Activated CD8-positive, alpha-beta memory T cell treated with anti-CD3 and anti-CD28 coated beads, Interleukin-2, amount 10 ng/mL, durations not matched to agents 7 days and 5 days (primary cell): ENCODE data around the gene PPIP5K1. TPM values are rescaled to one million over a fixed set of nuclear protein-coding genes. Genes with fewer than 3 reads are reported as not detected.
"Not testable (repeated sequence)": the region's sequence is repeated elsewhere in the genome, so short reads cannot be mapped to it uniquely, and the experiment has no call there.

ENCODE experiments used
- ATAC-seq: fragments of 150-1000 bp; cut with Tn5 transposase; one replicate; pipeline ENCODE4 v1.10.0; 2021; ENCODE audit warnings: moderate library complexity
- CTCF ChIA-PET: fragments of 350-600 bp; sonication (Branson Sonifier 250); formaldehyde crosslinking; loops from one replicate; lab custom pipeline; 2021; ENCODE audit warnings: antibody characterized with exemption; lab: Charles Lee
- DNase-seq: peaks from one replicate; pipeline ENCODE4 v3.0.0-alpha.2; 2020
- H3K27ac Mint-ChIP-seq: one replicate; pipeline ENCODE4 v1.8.0; 2021; ENCODE audit warnings: mild to moderate bottlenecking, mixed read lengths
- H3K27me3 Mint-ChIP-seq: one replicate; pipeline ENCODE4 v1.8.0; 2021; ENCODE audit warnings: mixed read lengths
- H3K36me3 Mint-ChIP-seq: one replicate; pipeline ENCODE4 v1.8.0; 2021; ENCODE audit warnings: mild to moderate bottlenecking, mixed read lengths
- H3K4me1 Mint-ChIP-seq: one replicate; pipeline ENCODE4 v1.8.0; 2021; ENCODE audit warnings: mixed read lengths
- H3K4me3 Mint-ChIP-seq: one replicate; pipeline ENCODE4 v1.8.0; 2021; ENCODE audit warnings: mild to moderate bottlenecking, moderate library complexity, mixed read lengths
- H3K9me3 Mint-ChIP-seq: one replicate; pipeline ENCODE4 v1.8.0; 2022; ENCODE audit warnings: low read depth, mixed read lengths
- total RNA-seq, 2 experiments: library from RNA; stranded (reverse); gene quantifications; one replicate each; pipeline ENCODE4 v1.2.3, GENCODE V29; 2021

PPIP5K1 gene
- total RNA-seq, 2 experiments from 2014 or later = 33.5 to 34.2 TPM

DNA sequence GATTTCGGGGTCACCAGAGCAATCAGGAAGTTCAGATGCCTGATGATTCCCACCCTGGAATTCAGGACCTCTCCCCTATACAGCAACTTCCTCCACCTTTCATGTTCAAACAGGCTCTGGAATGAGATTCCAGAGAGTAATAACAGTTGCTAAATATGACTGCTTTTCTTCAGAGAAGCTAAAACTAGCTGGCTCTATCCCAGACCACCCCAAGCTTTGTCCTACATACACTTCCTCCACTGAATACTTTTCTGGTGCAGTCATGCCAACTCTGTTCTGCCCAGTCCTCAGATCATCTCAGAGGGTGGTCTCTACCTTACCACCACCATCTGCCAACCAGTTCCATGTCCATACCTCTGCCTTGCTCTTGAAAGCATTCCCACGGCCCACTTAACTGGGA is 23.4 kb downstream of the PPIP5K1 start:
- H3K4me1 Mint-ChIP-seq, H3K4me3 Mint-ChIP-seq, CTCF ChIA-PET, H3K27ac Mint-ChIP-seq, H3K27me3 Mint-ChIP-seq, ATAC-seq, H3K36me3 Mint-ChIP-seq, DNase-seq, H3K9me3 Mint-ChIP-seq: not testable (repeated sequence)

DNA sequence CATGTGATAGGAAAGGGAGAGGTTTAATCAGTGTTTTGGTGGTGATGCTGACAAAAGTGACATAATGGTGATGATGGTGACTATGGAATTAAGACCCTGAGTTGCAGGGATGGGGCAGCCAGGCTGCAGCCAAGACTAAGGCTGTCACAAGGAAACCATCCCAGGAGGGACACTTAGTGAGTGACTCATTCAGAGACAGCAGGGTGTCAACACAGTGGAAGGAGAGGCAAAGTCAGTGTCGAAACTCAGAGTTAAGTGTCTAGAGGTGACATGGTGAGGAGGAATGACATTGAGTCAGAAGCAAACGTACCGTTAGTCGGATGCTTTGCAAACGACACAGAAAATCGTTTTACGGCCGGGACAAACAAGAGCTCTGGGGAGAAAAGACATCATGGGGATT is 26.2 kb downstream of the PPIP5K1 start:
- H3K36me3 Mint-ChIP-seq, CTCF ChIA-PET, H3K27ac Mint-ChIP-seq, DNase-seq, H3K4me3 Mint-ChIP-seq, H3K9me3 Mint-ChIP-seq, H3K4me1 Mint-ChIP-seq, H3K27me3 Mint-ChIP-seq, ATAC-seq: not testable (repeated sequence)

DNA sequence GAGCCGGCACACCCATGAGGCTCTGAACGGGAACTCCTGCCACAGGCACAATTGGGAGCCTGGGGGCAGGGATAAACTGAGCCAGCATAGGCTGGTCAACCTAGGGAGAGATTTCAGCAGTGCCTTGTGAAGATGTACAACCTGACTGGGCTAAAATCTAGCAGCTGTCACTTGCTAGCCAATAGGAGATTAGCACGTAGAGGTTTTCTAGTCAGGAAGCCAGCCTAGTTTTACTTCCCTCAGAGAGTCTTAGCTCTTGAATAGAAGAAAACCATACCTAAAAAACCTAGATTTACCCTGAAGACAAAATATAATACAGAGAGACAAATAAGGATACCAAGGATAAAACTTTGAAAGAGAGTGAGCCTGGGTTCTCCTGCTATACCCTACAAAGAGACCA is 27.3 kb downstream of the PPIP5K1 start:
- H3K36me3 Mint-ChIP-seq, DNase-seq, H3K27me3 Mint-ChIP-seq, H3K27ac Mint-ChIP-seq, CTCF ChIA-PET, H3K4me1 Mint-ChIP-seq, ATAC-seq, H3K9me3 Mint-ChIP-seq, H3K4me3 Mint-ChIP-seq: not testable (repeated sequence)

DNA sequence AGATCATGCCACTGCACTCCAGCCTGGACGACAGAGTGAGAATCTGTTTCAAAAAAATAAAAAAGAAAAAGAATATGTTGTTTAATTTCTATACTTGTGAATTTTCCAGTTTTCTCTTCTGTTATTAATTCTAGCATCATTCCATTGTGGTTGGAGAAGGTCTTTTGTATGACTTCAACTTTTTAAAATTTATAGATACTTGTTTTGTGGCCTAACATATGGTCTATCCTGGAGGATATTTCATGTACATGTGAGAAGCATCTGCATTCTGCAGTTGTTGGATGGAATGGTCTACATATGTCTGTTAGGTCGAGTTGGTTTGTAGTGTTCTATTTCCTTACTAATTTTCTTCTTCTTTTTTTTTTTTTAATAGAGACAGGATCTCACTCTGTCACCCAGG is 37.0 kb downstream of the PPIP5K1 start:
- ATAC-seq = no peak
- Mint-ChIP-seq H3K27me3 (no peaks in the 10 kb centered on the region), H3K4me1 (no peaks in the 10 kb centered on the region), H3K27ac (no peak overlapping the region), H3K4me3 (no peak overlapping the region), H3K9me3 (no peaks in the 10 kb centered on the region), H3K36me3 (peaks cover 4% of the 10 kb centered on the region)
- CTCF ChIA-PET = interaction anchor here (0.7 kb wide), 1 partner anchor 74 kb away, joined by 4 read pairs; no protein-coding TSS in a partner anchor
- no peak for DNase-seq

DNA sequence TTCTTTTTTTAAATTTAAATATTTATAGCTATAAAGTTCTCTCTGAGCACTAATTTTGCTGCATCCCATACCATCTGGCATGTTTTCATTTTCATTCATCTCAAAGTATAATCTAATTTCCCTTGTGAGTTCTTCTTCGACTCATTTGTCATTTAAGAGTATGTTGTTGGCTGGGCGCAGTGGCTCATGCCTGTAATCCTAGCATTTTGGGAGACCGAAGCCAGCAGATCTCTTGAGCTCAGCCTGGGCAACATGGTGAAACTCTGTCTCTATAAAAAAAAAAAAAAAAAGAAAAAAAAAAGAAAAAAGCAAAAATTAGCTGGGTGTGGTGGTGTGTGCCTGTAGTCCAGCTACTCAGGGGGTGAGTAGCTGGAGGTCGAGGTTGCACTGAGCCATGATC is 37.8 kb downstream of the PPIP5K1 start:
- H3K4me1 Mint-ChIP-seq = no peaks in the 10 kb centered on the region
- no peak overlapping the region for H3K27ac Mint-ChIP-seq
- H3K36me3 Mint-ChIP-seq = peaks cover 10% of the 10 kb centered on the region
- DNase-seq = no peak
- no peaks in the 10 kb centered on the region for H3K27me3 Mint-ChIP-seq
- no peak overlapping the region for H3K4me3 Mint-ChIP-seq
- CTCF ChIA-PET = interaction anchor here (0.7 kb wide), 1 partner anchor 73 kb away, joined by 4 read pairs; no protein-coding TSS in a partner anchor
- H3K9me3 Mint-ChIP-seq = no peaks in the 10 kb centered on the region
- ATAC-seq = no peak

DNA sequence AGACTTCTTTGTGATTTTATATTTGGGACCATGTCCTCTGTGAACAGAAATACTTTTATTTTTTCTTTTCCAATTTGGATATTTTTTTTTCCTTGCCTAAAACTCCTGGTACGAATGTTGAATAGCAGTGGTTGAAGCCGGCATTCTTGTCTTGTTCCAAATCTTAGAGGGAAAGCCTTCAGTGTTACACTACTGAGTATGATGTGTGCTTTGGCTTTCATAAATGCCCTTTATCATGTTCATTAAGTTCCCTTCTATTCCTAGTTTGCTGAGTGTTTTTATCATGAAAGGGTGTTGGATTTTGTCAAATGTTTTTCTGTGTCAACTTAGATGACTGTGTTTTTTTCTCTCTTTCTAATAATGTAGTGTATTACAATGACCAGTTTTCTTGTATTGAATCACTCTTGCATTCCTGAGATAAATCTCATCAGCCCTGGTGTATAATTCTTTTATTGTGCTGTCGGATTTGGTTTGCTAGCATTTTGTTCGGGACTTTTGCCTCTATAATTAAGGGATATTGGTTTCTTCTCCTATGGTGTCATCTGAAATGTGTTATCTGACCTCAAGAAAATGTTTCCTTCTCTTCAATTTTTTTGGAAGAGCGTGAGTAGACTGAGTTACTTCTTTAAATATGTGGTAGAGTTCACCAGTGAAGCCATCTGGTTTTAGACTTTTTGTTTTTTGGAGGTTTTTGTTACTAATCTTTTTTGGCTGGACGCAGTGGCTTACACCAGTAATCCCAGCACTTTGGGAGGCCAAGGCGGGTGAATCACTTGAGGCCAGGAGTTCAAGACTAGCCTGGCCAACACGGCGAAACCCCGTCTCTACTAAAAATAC is 39.3 kb downstream of the PPIP5K1 start:
- H3K27ac Mint-ChIP-seq = no peak overlapping the region
- no peak for DNase-seq
- H3K27me3 Mint-ChIP-seq = no peaks in the 10 kb centered on the region
- no peaks in the 10 kb centered on the region for H3K9me3 Mint-ChIP-seq
- peaks cover 14% of the 10 kb centered on the region for H3K36me3 Mint-ChIP-seq
- no peak overlapping the region for H3K4me3 Mint-ChIP-seq
- CTCF ChIA-PET = no interaction called here
- H3K4me1 Mint-ChIP-seq = no peaks in the 10 kb centered on the region
- no peak for ATAC-seq

DNA sequence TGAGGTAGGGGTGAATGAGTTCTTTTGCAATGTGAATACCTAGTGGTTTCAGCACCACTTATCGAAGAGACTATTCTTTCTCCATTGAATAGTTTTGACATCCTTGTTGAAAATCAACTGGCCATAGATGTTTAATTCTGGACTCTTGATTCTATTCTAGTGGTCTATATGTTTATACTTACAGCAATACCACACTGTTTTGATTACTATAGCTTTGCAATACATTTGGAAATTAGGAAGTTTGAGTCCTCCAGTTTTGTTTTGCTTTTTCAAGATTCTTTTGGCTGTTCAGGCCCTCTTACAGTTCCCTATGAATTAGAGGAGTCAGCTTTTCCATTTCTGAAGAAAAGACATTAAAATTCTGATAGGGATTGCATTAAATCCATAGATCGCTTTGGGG is 42.5 kb downstream of the PPIP5K1 start:
- Mint-ChIP-seq H3K4me1 (peaks cover 1% of the 10 kb centered on the region), H3K4me3 (no peak overlapping the region), H3K27me3 (no peaks in the 10 kb centered on the region), H3K9me3 (no peaks in the 10 kb centered on the region), H3K36me3 (peaks cover 14% of the 10 kb centered on the region), H3K27ac (no peak overlapping the region)
- DNase-seq (no peak), ATAC-seq (no peak)
- CTCF ChIA-PET = no interaction called here

DNA sequence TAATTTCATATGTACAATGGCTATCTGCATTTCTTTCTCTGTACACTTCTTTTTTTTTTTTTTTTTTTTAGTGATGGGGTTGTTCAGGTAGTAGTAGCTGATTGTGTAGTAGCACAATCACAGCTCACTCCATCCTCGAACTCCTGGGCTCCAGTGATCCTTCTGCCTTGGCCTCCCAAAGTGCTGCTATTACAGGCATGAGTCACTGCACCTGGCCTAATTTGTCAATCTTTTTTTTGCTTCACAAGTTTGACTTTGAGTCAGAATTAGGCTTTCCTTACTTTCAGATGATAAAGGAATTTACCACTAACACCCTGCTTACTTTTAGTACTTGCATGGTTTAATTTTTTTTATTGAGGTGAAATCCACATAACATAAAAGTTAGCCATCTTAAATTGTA is 44.6 kb downstream of the PPIP5K1 start:
- H3K27me3 Mint-ChIP-seq = no peaks in the 10 kb centered on the region
- no peak overlapping the region for H3K4me3 Mint-ChIP-seq
- DNase-seq (no peak), ATAC-seq (no peak)
- peaks cover 8% of the 10 kb centered on the region for H3K4me1 Mint-ChIP-seq
- H3K27ac Mint-ChIP-seq = no peak overlapping the region
- peaks cover 10% of the 10 kb centered on the region for H3K36me3 Mint-ChIP-seq
- no peaks in the 10 kb centered on the region for H3K9me3 Mint-ChIP-seq
- CTCF ChIA-PET = no interaction called here

DNA sequence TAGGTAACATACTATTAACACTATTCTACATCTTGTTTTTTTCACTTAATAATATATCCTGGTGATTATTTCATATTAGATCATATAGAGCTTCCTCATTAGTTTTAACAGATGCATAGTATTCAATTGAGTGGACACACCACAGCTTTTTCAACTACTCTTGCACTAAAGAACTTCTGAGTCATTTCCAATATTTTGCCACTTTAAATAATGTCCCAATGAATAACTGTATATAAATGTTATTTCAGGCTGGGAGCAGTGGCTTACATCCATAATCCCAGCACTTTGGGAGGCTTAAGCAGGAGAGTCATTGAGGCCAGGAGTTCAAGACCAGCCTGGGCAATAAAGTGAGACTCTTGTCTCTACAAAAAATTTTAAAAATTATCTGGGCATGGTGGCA is 45.7 kb downstream of the PPIP5K1 start:
- Mint-ChIP-seq H3K27me3 (no peaks in the 10 kb centered on the region), H3K4me3 (no peak overlapping the region), H3K27ac (no peak overlapping the region), H3K4me1 (peaks cover 8% of the 10 kb centered on the region), H3K36me3 (peaks cover 10% of the 10 kb centered on the region), H3K9me3 (no peaks in the 10 kb centered on the region)
- CTCF ChIA-PET = interaction anchor here (0.7 kb wide), 1 partner anchor 256 kb away, joined by 3 read pairs; no protein-coding TSS in a partner anchor
- ATAC-seq = no peak
- no peak for DNase-seq

DNA sequence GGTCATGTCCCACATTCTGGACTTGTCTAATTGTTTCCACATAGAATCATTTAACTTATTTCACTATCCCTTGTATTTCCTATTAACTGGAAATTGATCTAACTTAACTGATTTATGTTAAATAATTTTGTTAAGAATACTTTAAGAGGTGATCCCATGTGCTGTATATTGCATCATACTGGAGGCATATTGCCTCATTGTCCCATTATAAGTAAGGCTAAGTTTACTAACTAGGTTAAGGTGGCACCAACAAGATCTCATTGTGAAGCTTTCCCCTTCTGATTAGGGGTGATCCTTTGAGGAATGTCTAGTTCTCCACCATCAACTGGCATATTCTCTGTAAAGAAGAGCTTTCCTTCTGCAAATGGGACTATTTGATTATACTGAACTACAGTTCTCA is 48.2 kb downstream of the PPIP5K1 start:
- H3K4me1 Mint-ChIP-seq = peaks cover 8% of the 10 kb centered on the region
- H3K9me3 Mint-ChIP-seq = no peaks in the 10 kb centered on the region
- CTCF ChIA-PET = interaction anchor here (1.0 kb wide), 1 partner anchor 31 kb away, joined by 3 read pairs; no protein-coding TSS in a partner anchor
- DNase-seq (no peak), ATAC-seq (no peak)
- no peaks in the 10 kb centered on the region for H3K36me3 Mint-ChIP-seq
- no peak overlapping the region for H3K27ac Mint-ChIP-seq
- no peaks in the 10 kb centered on the region for H3K27me3 Mint-ChIP-seq
- H3K4me3 Mint-ChIP-seq = no peak overlapping the region

DNA sequence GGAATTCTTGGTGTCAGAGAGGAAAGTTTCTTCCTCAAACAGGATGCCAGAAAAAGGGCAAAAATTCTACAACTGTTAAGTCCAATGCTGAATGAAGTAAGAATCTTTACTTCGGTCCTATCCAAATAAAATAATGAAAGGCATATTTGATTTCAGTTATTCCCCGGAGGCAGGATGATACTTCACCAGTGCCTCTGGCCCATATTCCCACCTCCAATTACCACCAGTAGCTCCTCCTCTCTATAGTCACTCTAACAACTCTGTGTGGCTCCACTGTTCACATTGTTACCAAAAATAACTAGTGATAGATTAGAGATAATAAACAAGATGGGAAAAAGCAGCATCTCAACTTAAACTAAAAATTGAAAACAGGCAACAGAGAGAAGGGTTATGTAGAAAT is 51.9 kb downstream of the PPIP5K1 start:
- no peaks in the 10 kb centered on the region for H3K27me3 Mint-ChIP-seq
- H3K36me3 Mint-ChIP-seq = no peaks in the 10 kb centered on the region
- H3K27ac Mint-ChIP-seq = no peak overlapping the region
- no peak for DNase-seq
- H3K9me3 Mint-ChIP-seq = no peaks in the 10 kb centered on the region
- no peak for ATAC-seq
- H3K4me3 Mint-ChIP-seq = no peak overlapping the region
- peaks cover 8% of the 10 kb centered on the region for H3K4me1 Mint-ChIP-seq
- CTCF ChIA-PET = no interaction called here

DNA sequence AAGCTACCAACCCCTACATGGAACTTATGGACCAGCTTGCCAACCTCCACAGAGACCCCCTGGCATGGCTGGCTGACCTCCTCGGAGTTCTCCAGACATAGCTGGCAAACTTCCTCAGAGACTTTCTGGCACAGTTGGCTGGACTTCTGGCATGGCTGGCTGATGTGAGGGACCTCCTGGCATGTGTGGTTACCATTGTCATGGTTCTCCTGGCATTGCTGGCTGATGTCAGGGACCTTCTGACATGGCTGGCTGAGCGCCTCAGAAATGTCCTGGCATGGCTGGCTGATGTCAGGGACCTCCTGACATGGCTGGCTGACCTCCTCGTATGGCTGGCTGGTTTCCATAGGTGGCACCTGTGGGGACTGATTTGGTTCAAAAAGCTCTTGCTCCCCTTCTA is 55.1 kb downstream of the PPIP5K1 start:
- no peaks in the 10 kb centered on the region for H3K4me1 Mint-ChIP-seq

DNA sequence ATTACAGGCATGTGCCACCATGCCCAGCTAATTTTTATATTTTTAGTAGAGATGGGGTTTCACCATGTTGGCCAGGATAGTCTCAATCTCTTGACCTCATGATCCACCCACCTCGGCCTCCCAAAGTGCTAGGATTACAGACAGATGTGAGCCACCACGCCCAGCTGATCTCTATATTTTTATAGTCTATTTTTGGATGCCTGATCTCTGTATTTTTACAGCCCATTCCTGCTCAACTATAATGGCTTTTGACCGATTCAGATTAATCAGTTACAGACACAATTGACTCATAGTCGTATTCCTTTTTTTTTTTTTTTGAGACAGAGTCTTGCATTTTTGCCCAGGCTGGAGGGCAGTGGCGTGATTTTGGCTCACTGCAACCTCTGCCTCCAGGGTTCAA is 57.2 kb downstream of the PPIP5K1 start:
- H3K27ac Mint-ChIP-seq, ATAC-seq, H3K36me3 Mint-ChIP-seq, DNase-seq, H3K4me3 Mint-ChIP-seq, CTCF ChIA-PET, H3K9me3 Mint-ChIP-seq, H3K27me3 Mint-ChIP-seq, H3K4me1 Mint-ChIP-seq: not testable (repeated sequence)

More for the DNA sequence above, 55.1 kb downstream of the PPIP5K1 start:
- DNase-seq (no peak), ATAC-seq (no peak)
- H3K27me3 Mint-ChIP-seq = no peaks in the 10 kb centered on the region
- CTCF ChIA-PET = no interaction called here
- no peak overlapping the region for H3K27ac Mint-ChIP-seq
- no peaks in the 10 kb centered on the region for H3K36me3 Mint-ChIP-seq
- no peak overlapping the region for H3K4me3 Mint-ChIP-seq
- no peaks in the 10 kb centered on the region for H3K9me3 Mint-ChIP-seq

DNA sequence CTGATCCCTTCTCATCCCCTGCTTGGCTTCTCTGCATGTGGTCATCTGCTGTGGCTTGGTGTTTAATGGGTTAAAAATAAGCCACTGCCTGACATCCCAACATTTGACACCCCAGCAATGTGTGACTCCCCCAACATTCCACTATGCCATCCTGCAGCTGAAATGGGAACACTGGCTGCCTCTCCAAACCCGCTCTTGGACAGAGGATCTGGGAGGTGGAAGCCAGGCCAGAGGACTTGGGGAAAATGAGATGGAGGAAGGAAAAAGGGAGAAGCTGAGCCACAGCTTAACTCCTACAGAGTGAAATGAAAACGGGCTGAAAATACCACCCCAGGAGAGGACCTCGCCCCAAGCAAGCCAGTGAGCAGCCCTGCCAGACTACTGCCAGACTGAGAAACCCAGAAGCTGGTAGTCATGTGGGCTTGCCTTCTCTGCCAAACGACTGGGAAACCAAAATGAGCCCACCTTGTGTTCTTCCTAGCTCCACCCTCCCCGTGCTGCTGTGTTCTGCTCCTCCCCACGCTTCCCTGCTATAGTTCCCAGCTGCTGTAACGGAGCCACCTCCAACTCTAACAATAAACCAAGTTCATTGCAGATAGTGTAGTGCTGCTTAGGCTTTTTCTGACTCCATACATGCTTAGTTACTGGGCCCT is 58.9 kb downstream of the PPIP5K1 start:
- Mint-ChIP-seq H3K27ac (no peak overlapping the region), H3K27me3 (no peaks in the 10 kb centered on the region), H3K9me3 (no peaks in the 10 kb centered on the region), H3K4me3 (no peak overlapping the region), H3K4me1 (peaks cover 4% of the 10 kb centered on the region), H3K36me3 (no peaks in the 10 kb centered on the region)
- ATAC-seq = no peak
- CTCF ChIA-PET = interaction anchor here (0.6 kb wide), 1 partner anchor 73 kb away, joined by 3 read pairs; no protein-coding TSS in a partner anchor
- no peak for DNase-seq
